Fibroblast of peridontal ligament (primary cell): ENCODE results near the gene CACNA2D3.

ENCODE experiments used
- DNase-seq: peaks from one replicate; pipeline ENCODE4 v3.0.0-alpha.2; 2010; ENCODE audit errors: extremely low read depth

The CACNA2D3 gene

GRCh38 chr3:54127499-54128056 is 5.2 kb downstream of the CACNA2D3 start:
- no peak for DNase-seq

- no peak for DNase-seq
These were observed 8.8 kb downstream of the CACNA2D3 start for GRCh38 chr3:54131026-54131605.

DNA sequence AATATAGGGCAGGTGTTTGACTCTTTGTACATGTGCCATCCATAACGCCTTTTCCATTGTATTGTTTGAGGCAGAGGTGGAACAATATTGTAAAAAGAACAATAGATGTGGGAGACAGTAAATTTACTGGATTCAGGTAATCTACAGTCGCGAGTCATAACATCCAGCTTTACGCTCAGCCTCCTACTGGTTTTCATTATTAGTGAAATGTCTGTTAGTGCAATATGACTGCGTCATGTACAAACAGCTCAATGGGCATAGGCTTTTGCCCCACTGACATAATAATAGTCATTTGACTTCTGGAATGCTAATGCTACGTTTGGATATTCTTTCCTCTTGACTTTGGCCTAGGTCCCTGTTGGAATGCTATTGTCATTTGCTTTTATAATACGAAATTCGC is 9.5 kb downstream of the CACNA2D3 start:
- no peak for DNase-seq

GRCh38 chr3:54132685-54133084 is 10.3 kb downstream of the CACNA2D3 start:
- DNase-seq = no peak

DNA sequence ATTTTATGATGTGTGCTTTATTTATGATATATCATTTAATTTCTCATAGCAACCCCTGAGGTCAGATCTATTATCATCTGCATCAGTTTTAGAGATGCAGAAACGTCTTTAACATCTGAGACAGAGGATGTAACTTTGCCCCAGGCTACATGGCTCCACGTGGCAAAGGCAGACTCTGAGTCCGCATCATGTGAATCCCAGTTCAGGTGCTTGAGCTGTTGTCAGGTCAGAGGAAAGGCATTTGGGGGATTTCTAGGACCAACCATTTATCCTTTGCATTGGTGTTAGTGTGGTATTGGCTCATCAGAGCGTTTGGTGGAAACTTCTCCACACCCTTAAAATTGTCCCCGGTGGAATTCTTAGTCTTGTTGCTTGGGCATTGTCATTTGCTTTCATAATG is 10.8 kb downstream of the CACNA2D3 start:
- DNase-seq = no peak

DNA sequence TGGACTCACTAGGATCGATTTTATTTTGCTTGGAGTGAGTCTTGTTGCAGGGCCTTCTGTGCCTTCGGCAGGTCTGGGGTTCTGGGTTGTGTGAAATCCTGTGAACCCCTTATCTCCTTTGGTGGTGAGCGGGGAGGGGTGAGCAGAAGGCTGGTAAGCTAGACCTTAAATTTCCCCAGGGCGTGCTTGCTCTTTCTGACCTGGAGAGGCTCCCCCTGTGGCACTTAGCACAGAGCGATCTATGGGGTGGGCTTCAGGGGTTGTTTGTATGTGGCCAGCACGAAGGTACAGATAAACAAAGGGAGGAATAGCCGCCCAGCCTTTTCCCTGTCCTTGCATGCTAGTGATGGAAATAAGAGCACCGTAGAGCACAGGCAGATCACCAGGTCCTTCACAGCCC is 11.8 kb downstream of the CACNA2D3 start:
- no peak for DNase-seq

DNA sequence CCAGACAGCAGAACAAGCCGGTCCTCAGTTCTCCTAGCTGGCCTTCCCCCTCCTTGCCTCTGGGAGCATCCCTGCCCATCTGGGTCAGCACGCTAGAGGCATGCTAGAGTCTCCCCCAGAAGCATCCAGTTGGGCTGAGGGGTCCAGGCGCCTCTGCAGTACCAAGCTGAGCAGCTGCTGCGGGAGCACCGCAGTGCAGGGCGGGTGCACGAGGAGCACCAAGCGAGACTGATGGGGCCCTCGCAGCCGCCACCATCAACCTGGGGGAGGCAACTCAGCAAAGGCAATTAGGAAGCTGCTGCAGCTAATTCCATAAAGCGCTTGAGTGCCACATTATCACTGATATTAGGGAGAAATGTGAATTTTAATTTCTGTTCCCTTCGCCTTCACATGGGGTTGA is 12.4 kb downstream of the CACNA2D3 start:
- DNase-seq = no peak

DNA sequence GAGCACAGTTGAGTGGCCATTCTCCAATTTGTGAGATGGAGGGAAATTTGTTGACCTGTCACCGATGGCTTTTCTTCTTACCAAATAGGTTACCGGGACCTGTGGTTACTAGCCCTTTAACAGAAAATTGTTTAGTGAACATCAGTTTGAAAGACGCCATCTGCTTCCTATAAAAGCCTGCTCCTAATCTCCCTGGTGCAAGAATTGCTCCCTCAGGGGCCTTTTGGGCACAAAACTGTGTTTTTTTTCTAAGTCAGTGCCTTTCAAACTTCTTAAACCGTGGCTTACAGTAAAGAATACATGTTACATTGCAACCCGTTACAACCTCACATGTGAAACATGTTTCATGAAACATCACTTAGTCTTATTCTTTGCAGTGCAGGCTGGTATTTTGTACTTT is 15.0 kb downstream of the CACNA2D3 start:
- DNase-seq = no peak

GRCh38 chr3:54138937-54139547 is 16.7 kb downstream of the CACNA2D3 start:
- no peak for DNase-seq

DNA sequence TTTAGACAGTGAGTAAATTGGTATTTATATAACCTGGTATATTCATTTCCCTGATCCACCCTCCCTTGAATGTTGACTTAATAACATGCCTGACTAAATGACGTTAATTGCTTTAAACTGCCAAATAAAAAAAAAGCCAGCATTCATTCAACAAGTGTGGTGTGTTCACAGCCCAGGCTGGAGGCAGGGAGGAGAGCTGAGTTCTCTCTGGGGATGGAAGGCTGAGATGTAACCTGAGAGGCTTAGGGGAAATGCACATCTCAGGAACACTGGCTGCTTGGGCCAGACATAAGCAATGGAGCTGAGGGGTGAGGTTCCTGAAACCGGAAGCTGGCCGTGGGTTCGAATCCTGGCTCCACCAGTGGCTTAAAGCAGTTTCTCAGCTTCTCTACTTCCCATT is 17.3 kb downstream of the CACNA2D3 start:
- DNase-seq = no peak

DNA sequence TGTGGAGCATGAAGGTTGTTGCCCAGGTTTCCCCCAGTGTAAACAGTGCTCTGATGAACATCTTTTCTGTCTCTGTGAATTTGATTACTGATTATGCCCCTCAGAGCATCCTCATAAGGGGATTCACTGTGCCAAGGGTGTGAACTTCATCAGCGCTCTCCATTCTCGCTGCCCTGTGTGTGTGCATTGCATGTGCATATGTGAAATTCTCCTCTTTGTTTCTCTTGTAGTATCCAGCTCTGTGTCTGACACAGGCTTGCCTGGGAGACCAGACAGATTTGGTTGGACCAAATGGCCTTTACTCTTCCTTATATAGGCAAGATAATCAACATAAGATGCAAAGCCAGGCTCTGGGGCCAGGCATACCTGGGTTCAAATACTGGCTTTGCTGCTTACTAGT is 21.9 kb downstream of the CACNA2D3 start:
- DNase-seq = no peak

DNA sequence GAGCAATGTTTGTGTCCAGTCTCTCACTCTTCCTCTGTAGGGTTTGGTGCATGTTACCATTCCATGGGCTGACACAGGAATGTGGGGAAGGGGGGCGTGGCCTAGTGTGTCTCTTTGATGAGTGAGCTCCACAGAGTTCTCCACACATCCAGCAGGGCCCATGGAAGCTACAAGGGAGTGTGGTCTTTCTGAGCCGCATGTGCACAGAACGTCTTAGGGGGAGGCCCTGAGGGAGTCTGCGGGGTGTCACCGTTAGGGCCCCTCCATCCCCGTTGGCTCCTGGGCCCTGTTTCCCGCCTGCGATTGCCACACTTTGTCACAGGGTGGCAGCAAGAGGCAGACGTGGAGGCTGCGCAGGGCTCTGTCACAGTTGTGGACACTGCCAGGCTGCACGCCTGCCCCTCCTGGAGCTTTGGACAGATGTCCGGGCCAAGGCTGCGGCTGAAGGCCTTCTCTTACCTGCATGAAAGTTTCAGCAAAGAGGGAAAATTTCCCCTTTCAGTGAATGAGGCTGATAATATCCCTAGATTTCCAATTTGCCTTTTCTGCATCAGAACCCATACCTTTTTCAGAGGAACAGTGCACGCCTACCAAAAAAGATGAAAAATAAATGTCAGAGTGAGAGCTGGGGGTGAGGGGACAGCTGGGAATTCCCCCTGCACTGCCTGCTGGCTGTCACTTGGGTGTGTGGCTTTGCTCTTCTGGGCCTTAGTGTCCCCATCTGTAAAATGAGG is 24.3 kb downstream of the CACNA2D3 start:
- DNase-seq = no peak

GRCh38 chr3:54150864-54151467 is 28.6 kb downstream of the CACNA2D3 start:
- DNase-seq = no peak

DNA sequence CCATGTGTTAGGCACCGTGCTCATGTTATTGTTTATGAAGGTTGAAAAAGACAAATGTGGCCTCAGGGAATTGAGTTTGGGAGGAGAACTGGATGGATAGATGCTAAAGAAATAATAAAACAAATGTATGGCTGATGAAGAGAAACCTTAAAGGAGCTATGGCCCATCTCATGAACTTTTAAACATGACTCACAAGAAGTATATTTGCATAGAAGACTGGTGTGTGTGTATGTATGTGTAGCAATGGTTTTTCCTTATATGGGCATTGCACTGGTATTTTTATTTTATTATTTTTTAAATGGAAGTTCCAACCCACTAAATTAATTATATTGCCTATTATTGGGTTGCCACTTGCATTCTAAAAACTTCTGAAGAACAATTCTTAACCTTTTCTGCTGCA is 31.1 kb downstream of the CACNA2D3 start:
- no peak for DNase-seq

DNA sequence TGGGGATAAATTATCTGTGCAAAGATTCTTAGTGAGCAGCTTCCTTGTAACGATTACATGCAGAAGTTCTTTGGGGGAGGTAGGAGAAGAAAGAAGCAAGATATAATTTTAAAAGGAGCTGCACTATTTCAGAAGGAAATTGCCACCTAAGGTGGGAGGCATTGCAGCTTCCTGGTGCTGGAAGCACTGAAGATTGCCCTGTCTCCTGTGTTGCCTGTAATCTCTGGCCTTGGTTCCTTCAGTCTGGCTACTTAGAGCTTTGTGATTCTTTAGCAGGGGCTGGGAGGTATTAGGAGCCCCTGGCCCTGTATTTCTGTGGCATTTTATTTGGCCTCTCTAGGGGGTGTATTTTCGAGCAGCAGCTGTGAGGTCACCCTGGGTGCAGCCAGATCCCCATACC is 35.5 kb downstream of the CACNA2D3 start:
- DNase-seq = no peak

DNA sequence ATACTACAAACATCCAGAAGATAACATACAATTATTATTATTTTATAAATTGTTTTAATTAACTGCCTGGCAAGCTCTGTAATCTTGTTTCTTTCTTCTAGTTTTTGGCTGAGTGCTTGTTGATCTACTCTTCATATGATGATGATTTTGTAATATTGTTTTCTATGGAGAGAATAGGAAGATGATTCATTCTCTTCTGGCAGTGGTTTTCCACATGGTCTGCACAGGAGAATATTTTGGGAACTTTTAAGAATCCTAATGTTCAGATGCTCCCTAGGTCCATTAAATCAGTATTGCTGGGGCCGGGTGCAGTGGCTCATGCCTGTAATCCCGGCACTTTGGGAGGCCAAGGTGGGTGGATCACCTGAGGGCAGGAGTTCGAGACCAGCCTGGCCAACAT is 37.6 kb downstream of the CACNA2D3 start:
- no peak for DNase-seq

- no peak for DNase-seq
These were observed 41.1 kb downstream of the CACNA2D3 start for GRCh38 chr3:54163441-54163840.

- no peak for DNase-seq
These were observed 42.0 kb downstream of the CACNA2D3 start for GRCh38 chr3:54164192-54164975.

DNA sequence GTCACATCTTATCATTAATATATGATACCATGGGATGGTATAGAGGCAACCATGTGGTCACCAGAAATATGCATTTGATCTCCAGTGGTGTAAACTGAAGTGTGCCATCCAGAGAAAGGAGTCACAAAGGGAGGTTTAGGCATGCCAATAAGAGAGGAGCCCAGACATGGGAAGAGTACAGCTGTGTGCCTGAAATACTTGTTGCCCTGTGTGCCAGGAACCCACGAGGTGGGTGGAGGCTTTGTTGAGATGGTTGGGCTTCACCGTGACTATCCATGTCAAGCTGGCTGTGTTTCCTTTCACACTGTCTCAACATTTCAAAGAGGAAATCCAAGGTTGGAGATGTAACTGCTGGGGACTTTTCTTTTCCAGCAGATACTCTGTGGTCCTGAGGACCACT is 43.5 kb downstream of the CACNA2D3 start:
- DNase-seq = no peak

- DNase-seq = no peak
These were observed 45.6 kb downstream of the CACNA2D3 start for GRCh38 chr3:54167999-54168398.

GRCh38 chr3:54168451-54168850 is 46.1 kb downstream of the CACNA2D3 start:
- DNase-seq = no peak

- no peak for DNase-seq
These were observed 47.2 kb downstream of the CACNA2D3 start for GRCh38 chr3:54169524-54169923.
